Spleen (tissue), 7 donors: ENCODE results near the gene SMPDL3A.

Experiments
- CTCF ChIP-seq, 11 experiments: fragments of 200-600 bp in 7 of 11; fragments of 450-650 bp in 4 of 11; sonication (generic) in 4 of 11; IDR thresholded peaks in 8 of 11; conservative IDR thresholded peaks in 3 of 11; 1 replicate in 7 of 11; 2 replicates in 4 of 11; pipeline versions ENCODE4 v1.4.0 to v1.8.0; 2016 to 2021; ENCODE audit warnings: antibody characterized with exemption in 11 of 11, inconsistent platforms in 4 of 11, mild to moderate bottlenecking in 1 of 11
- POLR2A ChIP-seq, 3 donors: fragments of 450-650 bp; IDR thresholded peaks; one replicate each; pipeline ENCODE4 v1.5.1; 2017; ENCODE audit warnings: antibody characterized with exemption in 3 of 3, mild to moderate bottlenecking in 1 of 3
- donor health status: DM: no; HTN: no; CAD: no; lungs with moderate emphysema.
- donor health status: DM: no; HTN: no; CAD: no.
- donor health status: DM: no; HTN: no; CAD: no.

GRCh38 chr6:122831511-122831910, 42.5 kb downstream of the SMPDL3A start:
- no peak for TF ChIP-seq CTCF (IDR thresholded peaks at IDR 0.05 in 8 of 11, conservative IDR thresholded peaks at IDR 0.05 in 3 of 11)
- TF ChIP-seq POLR2A (IDR thresholded peaks at IDR 0.05) = no peak
